GM12891 (cell line): ENCODE results near the gene CCT2. TPM values are rescaled to one million over a fixed set of nuclear protein-coding genes. Genes with fewer than 3 reads are reported as not detected.

ENCODE experiments used
- DNase-seq: peaks from one replicate; pipeline ENCODE4 v3.0.0; 2011; ENCODE audit warnings: low spot score; ENCODE audit not compliant: insufficient read length
- FAIRE-seq: peaks from 2 replicates; lab custom pipeline; 2011; peaks lifted over from hg19 to GRCh38; lab: Jason Lieb, UNC
- PAX5 ChIP-seq: IDR thresholded peaks from 2 replicates; pipeline ENCODE4 v1.6.1; 2011; ENCODE audit warnings: low read length, moderate library complexity, mild to moderate bottlenecking; ENCODE audit not compliant: insufficient read depth, severe bottlenecking
- POLR2A ChIP-seq: IDR thresholded peaks from 2 replicates; pipeline ENCODE4 v1.6.1; 2011; ENCODE audit warnings: low read depth, low read length, control low read depth
- POLR2AphosphoS5 ChIP-seq: IDR thresholded peaks from 2 replicates; pipeline ENCODE4 v1.6.1; 2011; ENCODE audit warnings: low read depth, low read length, control low read depth
- POU2F2 ChIP-seq: IDR thresholded peaks from 2 replicates; pipeline ENCODE4 v1.6.1; 2011; ENCODE audit warnings: low read depth, mild to moderate bottlenecking, control low read depth, low read length, moderate library complexity
- SPI1 ChIP-seq: IDR thresholded peaks from 2 replicates; pipeline ENCODE4 v1.6.1; 2011; ENCODE audit warnings: low read depth, low read length, control low read depth
- TAF1 ChIP-seq: IDR thresholded peaks from 2 replicates; pipeline ENCODE4 v1.6.1; 2011; ENCODE audit warnings: low read depth, low read length, control low read depth
- polyA plus RNA-seq: library from polyadenylated mRNA; unstranded; fragments of >200 nt; gene quantifications from one replicate; pipeline ENCODE4 v1.2.1, GENCODE V29; 2012; ENCODE audit warnings: low read depth, missing spikeins, inconsistent platforms; ENCODE audit not compliant: missing spikeins

CCT2 gene
- 193 TPM for polyA plus RNA-seq

- TF ChIP-seq POLR2AphosphoS5 (peak; percentile 98), TAF1 (peak; percentile 97), SPI1 (no peak), POLR2A (peak; percentile 98), PAX5 (no peak), POU2F2 (peak; percentile 83)
- DNase-seq (peak; percentile 82), FAIRE-seq (peak; percentile 97)
Measured at GRCh38 chr12:69585189-69586062, at the start of gene CCT2. TSS of gene CCT2 (plus strand) at chr12:69585459. CDS start at chr12:69585522, 63 bp downstream.

- TF ChIP-seq POLR2AphosphoS5 (no peak), SPI1 (no peak), POLR2A (no peak), PAX5 (no peak), POU2F2 (no peak), TAF1 (no peak)
- FAIRE-seq (no peak), DNase-seq (no peak)
Measured at GRCh38 chr12:69540987-69541386, 44.3 kb upstream of the CCT2 start.

- no peak for FAIRE-seq
- DNase-seq = no peak
- TF ChIP-seq SPI1 = no peak
- TF ChIP-seq POLR2A = no peak
- no peak for TF ChIP-seq POU2F2
- TF ChIP-seq PAX5 = no peak
- no peak for TF ChIP-seq TAF1
- no peak for TF ChIP-seq POLR2AphosphoS5
Measured at GRCh38 chr12:69544087-69544486, 41.2 kb upstream of the CCT2 start.

- TF ChIP-seq POLR2A (no peak), POLR2AphosphoS5 (no peak)
- no peak for FAIRE-seq
Measured at GRCh38 chr12:69545081-69545480, 40.2 kb upstream of the CCT2 start.

GRCh38 chr12:69546693-69547438 lies 38.4 kb upstream of the CCT2 start:
- TF ChIP-seq POLR2AphosphoS5 = no peak
- FAIRE-seq = no peak

More at GRCh38 chr12:69545081-69545480, 40.2 kb upstream of the CCT2 start:
- DNase-seq = no peak

GRCh38 chr12:69548687-69549086 lies 36.6 kb upstream of the CCT2 start:
- DNase-seq (no peak), FAIRE-seq (no peak)
- TF ChIP-seq POLR2A = no peak
- no peak for TF ChIP-seq SPI1
- TF ChIP-seq POU2F2 = no peak
- TF ChIP-seq PAX5 = no peak
- TF ChIP-seq POLR2AphosphoS5 = no peak
- TF ChIP-seq TAF1 = no peak

More at GRCh38 chr12:69546693-69547438, 38.4 kb upstream of the CCT2 start:
- DNase-seq = no peak

GRCh38 chr12:69550569-69551350 lies 34.5 kb upstream of the CCT2 start:
- no peak for FAIRE-seq
- TF ChIP-seq POLR2A (no peak), POU2F2 (no peak), PAX5 (no peak), TAF1 (no peak), SPI1 (no peak), POLR2AphosphoS5 (no peak)
- no peak for DNase-seq

- FAIRE-seq (no peak), DNase-seq (no peak)
- TF ChIP-seq TAF1 (no peak), POU2F2 (no peak), POLR2A (no peak), POLR2AphosphoS5 (no peak), PAX5 (no peak), SPI1 (no peak)
Measured at GRCh38 chr12:69553628-69554248, 31.5 kb upstream of the CCT2 start.

GRCh38 chr12:69555461-69555860 lies 29.8 kb upstream of the CCT2 start:
- DNase-seq (no peak), FAIRE-seq (no peak)
- TF ChIP-seq TAF1 (no peak), POU2F2 (no peak), SPI1 (no peak), PAX5 (no peak), POLR2A (no peak)
